NCI-H1048 (cell line): ENCODE data around the gene GET4.
"Not testable (repeated sequence)": the region's sequence is repeated elsewhere in the genome, so short reads cannot be mapped to it uniquely, and the experiment has no call there.

ENCODE experiments used
- DNase-seq: peaks from one replicate; lab custom pipeline; 2025; lab: John Stamatoyannopoulos, UW

Gene GET4

DNA sequence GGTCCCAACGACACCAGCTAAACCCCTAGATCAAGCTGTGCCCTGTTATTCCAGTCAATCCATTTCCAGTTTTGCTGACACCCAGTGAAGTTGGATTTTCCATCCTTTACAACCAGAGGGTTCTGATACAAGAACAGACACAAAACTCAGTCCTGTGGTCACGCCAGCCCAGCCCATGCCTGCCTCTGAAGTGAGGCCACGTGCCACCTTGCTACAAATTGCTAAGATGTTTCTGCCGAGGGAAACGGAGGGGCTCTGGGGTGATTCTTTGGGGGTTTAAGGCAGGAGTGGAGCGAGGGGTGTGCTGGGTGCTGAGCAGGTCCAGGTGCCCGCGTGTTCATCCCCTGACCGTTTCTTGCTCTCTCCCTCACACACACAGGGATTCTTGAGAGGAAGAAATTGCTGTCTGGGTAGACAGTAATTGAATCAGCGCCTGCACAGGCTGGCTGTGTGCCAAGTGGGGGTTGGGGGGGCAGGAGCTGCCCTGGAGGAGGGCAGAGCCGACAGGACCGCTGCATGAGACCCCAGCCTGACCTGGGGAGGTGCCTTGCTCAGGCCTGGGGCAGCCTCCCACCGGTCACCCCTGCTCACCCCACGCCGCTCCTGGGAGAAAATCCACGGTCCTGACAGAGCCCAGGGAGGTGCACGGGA, 40.1 kb downstream of the GET4 start:
- DNase-seq = no peak

DNA sequence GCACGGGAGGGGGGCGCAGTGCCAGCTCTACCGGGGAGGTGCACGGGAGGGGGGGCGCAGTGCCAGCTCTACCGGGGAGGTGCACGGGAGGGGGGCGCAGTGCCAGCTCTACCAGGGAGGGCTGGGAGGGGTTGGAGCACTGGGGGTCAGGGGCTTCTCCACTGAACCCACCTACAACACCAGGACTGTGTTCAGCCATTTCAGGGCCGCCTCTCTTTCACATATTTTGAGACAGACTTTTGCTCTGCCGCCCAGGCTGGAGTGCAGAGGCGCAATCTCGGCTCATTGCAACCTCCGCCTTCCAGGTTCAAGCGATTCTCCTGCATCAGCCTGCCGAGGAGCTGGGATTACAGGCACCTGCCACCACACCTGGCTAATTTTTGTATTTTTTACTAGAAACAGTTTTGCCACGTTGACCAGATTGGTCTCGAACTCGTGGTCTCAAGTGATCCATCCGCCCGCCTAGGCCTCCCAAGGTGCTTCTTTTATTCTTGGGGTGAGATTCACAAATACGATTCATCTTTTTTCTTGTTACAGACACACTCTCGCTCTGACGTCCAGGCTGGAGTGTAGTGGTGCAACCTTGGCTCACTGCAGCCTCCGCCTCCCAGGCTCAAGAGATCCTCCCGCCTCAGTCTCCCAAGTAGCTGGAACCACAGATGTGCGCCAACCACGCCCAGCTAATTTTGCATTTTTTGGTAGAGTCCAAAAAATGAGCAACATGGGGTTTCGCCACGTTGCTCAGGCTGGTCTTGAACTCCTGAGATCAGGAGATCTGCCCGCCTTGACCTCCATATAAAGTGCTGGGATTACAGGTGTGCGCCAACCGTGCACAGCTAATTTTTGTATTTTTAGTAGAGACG, 41.1 kb downstream of the GET4 start:
- no peak for DNase-seq

DNA sequence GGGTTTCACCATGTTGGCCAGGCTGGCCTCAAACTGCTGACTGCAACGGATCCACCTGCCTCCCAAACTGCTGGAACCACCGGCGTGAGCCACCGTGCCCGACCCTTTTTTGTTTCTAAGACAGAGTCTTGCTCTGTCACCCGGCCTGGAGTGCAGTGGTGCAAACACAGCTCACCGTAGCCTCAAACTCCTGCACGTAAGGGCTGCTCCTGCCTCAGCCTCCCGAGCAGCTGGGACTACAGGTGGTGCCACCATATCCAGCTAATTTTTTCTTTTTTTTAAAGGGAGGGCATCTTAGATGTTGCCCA, 41.7 kb downstream of the GET4 start:
- no peak for DNase-seq

- no peak for DNase-seq
Measured at GRCh38 chr7:918441-919113, 42.2 kb downstream of the GET4 start.

- no peak for DNase-seq
Measured at GRCh38 chr7:919114-919442, 42.7 kb downstream of the GET4 start.

DNA sequence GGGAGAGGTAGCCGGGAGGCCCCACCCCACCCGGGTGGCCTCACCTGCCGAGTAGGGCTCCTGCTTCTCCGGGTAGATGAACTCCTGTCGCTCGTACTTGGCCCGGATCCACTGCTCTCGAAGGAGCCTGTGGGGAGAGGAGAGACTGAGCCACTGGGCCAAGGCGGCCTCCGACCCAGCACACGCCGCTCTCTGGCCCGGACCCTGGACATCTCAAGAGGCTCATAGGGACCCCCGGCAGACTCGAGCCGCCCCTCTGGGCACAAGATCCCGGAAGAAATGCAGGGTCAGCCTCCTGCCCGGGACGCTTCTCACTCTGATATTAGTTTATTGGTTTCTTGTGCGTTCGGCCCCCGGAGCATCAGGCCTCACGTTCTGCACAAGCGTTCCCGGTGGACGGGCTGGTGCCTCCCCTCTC, 43.6 kb downstream of the GET4 start:
- DNase-seq = no peak

GRCh38 chr7:920351-921070, 44.2 kb downstream of the GET4 start:
- no peak for DNase-seq

DNA sequence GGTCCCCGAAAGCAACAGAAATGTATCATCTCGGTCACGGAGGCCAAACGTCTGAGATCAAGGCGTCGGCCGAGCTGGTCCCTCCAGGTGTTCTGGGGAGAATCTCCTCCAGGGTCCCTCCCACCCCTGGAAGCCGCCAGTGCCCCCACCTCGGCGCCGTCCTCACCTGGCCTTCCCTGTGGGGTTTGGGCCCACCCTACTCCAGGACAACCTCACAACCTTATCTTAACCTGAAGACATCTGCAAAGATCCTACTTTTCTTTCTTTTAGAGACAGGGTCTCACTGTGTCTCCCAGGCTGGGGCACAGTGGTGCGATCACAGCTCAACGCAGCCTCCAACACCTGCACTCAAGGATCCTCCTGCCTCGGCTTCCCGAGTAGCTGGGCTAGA, 44.7 kb downstream of the GET4 start:
- no peak for DNase-seq

DNA sequence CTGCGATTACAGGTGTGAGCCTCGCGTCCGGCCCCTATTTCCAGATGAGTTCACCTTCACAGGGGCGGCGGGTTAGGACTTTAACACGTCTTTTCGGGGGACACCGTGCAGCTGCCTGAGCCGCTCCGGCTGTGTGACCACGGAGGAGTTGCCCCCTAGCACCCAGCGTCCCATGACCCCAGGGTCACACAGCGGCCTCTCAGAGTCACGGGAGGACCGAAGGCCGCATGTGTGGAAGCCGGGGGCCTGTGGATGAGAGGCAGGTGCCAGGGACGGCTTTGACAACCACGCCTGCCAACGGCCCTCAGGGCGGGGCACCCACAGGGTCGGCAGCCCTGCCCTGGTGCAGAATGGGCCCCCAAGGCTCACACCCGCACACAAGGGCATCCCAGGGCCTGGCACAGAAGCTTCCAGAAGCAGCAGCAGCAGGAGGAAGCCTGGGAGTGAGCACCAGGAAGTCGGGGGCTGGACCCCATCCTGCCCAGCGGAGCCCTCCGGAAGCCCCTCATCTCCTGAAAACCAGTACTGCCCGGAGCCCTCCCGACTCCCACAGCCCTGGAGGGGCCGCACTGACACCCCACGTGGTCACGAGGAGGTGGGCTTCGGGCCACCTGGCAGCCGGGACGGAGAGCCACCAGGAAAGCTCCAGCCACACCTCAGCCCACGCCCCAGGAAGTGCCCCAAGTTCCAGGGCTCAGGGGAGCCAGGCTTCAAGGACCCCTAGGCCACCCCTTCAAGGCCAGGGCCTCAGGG, 45.4 kb downstream of the GET4 start:
- DNase-seq = no peak

DNA sequence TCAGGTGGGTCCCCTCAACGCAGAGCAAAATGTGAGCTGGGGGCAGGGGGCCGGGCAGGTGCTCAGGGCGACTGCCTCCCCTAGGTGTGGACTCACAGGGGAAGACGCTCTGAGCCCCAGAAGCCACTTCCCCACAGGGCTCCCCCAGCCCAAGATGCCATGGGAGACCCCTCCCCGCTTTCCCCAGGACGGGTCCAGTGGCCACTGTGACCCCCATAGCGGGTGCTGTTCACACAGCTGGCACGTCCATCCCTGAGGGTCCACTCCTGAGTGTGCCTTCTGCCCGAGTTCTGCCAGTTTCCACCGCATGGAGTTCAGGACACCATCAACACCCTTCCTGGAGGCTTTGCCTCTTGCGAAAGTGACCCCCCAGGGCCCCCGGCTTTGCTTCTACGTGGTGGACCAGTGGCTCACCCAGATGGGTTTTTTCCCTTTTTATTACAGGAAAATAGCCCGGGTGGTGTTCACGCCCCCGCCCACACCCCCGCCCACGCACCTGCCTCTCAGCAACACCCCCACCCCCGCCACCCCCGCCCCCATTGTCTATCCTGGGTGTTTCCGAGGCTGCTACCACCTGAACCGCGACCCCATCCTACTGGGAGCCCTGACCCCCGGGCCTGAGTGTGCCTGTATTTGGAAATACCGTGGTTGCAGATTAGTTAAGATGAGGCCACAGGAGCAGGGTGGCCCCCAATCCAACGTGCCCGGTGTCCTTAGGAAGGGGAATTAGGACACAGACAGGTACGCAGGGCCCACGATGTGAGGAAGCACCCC, 46.2 kb downstream of the GET4 start:
- no peak for DNase-seq

DNA sequence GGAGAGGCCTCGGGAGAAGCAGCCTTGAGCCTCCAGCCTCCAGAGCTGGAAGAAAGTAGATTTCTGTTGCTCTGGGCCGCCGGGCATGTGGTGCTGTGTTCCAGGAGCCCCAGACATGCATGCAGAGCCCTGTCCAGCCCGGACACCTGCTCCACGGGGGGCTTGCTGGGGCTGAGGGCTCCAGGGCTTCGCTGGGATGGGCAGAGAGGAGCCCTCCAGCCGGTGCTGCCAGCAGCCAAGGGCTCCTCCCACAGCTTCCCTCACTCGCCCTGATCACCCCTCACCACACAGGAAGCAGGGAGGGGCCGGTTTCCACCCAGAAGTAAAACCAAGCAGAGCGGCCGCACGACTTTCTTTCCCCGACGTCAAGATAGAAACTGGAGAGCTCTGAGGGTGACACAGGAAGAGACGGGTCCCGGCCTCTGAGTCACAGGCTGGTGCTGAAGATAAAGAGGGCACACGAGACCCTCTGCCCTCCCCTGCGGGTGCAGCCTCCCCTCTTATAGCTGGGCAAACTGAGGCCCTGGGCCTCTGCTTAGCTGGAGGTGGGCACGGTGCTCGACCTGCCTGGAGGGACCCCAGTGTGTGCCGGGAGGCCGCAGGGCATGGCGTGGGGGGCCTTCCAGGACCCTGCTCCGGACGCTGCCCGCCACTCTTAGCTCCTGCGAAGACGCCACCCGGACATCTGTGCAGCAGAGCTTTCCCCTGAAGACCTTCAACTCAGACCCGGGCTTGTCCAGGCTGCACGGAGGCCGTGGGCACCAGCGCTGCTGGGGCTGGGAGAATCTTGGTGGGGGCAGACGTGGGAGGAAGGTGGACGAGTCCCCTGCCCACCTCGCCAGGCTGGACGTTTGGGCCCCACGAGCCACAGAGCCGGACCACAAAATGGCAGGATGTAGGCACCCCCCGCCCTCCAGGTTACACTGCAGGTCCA, 47.0 kb downstream of the GET4 start:
- no peak for DNase-seq

- not testable (repeated sequence) for DNase-seq
Measured at GRCh38 chr7:924042-924441, 47.7 kb downstream of the GET4 start.

DNA sequence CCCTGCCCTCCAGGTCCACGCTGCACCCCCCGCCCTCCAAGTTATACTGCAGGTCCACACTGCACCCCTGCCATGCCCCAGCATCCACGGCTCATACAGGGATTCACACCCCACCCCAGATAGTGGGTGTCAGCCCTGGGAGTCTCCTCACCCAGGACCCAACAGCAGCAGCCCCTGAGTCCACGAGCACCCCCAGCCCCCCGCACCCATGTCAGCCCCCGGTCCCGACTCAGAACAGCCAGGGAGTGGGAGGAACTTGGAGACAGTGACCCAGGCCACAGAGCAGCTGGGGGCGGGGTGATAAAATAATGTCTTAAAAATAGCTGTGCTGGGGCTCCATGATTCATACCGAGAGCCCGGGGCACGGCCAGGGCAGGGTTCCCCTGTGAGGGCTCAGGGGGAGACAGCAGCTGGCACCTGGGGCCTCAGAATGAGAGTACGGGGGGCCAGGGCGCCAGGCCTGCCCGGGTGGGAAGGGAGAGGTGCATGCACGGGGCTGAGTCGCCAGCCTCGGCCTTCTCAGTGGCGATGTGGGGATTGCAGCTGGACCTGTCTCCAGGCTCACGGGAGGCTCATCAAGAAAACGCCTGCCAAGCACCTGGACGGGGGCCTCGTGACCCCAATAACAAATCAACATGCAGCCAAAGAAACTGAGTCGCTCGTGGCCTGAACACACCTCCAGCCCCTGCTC, 48.3 kb downstream of the GET4 start:
- DNase-seq = no peak

DNA sequence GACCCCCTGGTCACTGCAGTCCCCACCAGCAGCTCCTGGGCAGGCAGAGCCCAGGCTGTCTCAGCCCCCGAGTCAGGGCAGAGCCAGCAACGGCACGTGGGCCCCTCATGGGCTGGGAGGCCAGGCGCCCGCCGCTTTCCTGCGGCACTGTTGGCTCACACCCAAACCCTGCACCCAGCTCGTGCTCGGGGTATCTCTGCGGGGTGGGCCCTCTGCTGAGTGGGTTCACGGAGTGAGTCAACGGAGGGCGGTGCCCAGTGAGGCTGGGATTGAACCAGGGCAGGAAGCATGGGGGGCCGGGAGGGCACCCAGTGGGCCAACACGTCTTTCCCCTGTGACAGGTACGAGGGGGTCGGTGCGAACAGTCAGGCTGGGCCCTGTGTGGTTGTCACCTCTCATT, 49.2 kb downstream of the GET4 start:
- DNase-seq = no peak

DNA sequence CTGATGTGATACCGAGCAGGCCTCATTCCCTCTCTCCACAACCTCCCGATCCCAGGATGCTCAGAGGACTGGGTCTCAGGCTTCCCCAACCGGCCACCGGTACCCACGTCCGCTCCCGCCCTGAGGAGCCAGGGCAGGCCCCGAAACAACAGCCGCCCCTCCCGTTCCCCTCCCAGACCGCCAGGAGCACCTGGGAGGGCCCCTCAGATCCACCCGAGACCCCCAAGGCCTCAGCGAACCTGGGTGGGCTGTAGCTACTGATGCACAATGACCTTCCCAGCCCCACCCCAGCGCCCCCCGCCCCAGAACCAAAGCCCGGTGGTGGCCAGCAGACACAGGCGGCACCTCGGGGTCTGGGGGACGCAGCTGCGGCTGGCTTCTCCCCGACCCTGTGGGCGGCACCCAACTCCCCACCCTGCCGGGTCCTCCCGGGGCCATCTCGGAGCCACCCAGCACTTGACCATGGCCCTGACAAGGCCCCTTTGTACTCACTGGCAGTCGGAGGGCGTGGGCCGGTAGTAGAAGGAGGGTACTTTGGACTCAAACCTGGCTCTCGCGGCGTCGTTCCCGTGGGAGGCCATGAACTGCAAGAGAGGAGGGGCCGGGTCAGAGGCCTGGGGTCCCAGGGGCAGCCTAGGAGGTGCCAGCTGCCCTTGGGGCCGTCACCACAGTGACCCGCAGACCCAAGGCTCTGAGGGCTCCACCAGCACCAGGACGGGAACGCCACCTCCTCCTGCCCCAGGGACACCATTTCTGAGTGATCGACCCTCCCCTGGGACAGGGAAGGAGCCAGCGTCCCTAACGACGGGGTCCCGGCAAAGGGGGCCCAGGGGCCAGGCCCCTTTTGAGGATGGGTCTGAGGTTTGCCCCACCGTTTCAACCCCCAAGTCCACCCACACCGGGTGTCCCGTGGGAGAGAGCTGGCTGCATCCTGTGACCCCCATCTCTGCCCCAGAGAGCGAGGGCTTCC, 50.0 kb downstream of the GET4 start:
- no peak for DNase-seq

DNA sequence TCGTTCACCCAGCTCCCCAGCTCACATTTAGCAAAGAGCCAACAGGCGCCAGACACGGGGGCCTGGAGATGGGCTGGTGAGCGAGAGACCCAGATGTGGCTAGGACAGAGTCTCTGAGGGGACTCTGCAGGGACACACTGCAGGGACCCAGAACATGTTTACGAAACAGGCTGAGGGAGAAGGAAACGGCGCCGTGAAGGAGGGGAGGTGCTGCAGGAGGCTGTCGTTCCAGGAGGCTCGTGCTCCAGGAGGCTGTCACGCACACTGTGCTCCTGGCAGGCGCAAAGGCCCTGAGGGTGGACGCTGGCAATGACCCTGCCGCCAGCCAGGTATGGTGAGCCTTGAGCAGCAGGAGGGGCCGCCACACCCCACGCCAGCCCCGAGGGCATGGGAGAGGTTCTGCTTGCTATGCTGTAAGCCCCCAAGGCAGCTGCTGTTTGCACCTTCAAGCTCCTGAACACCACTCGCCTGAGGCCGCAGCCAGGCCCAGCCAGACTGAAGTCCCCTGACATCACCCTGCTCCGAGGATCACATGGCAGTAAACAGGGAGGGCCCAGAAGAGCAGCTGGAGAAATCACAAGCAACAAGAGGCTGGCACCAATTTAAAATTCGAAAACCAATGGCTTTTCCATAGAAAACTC, 50.8 kb downstream of the GET4 start:
- DNase-seq = no peak

GRCh38 chr7:929311-929711, 53.0 kb downstream of the GET4 start:
- DNase-seq = no peak
